ENCODE measurements around the gene GPR162. TPM values are rescaled to one million over a fixed set of nuclear protein-coding genes. Genes with fewer than 3 reads are reported as not detected.

Gene GPR162
- total and polyA plus RNA-seq, 2 donors from 2014 or later, result 5.0 to 9.8 TPM

DNA sequence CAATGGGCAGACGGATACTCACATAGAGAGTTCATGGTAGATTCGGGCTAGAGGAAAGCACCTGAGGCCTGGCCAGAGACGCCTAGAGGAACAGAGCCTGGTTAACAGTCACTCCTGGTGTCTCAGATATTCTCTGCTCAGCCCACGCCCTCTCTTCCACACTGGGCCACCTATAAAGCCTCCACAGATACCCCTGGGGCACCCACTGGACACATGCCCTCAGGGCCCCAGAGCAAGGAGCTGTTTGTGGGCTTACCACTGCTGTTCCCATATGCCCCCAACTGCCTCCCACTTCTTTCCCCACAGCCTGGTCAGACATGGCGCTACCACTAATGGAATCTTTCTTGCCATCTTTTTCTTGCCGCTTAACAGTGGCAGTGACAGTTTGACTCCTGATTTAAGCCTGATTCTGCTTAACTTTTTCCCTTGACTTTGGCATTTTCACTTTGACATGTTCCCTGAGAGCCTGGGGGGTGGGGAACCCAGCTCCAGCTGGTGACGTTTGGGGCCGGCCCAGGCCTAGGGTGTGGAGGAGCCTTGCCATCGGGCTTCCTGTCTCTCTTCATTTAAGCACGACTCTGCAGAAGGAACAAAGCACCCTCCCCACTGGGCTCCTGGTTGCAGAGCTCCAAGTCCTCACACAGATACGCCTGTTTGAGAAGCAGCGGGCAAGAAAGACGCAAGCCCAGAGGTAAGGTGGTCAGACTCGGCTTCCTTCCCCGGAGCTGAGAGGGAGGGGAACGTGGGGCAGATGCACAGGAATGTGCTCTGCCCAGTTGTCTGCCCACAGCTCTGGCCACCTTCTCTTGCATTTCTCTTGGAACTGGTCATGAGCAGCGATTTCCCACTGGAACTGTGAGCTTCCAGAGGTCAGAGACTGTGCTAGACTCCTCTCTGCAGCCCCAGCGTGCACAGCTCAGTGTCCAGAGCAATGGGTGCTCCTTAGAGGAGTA, 32.4 kb upstream of the GPR162 start, which contains the start of gene CD4:
CD4 (plus strand) TSS at position 557 of the 953 bp plus-strand sequence. CDS start 10,611 bp downstream, outside the sequence.
- no peak for TF ChIP-seq CTCF (IDR thresholded peaks at IDR 0.05; ENCODE audit: borderline replicate concordance, extremely low read depth, insufficient read depth)
- Histone ChIP-seq H3K4me1 (ENCODE audit: control insufficient read depth in 2 of 3, insufficient read depth in 2 of 3, low read depth in 1 of 3, low read length in 3 of 3) (peaks cover 0 to 4% (median 0%) of the 10 kb centered on the region in 3 donors), H3K9me3 (ENCODE audit: control insufficient read depth in 2 of 3, insufficient read depth in 1 of 3, low read length in 3 of 3) (no peaks in the 10 kb centered on the region), H3K27ac (ENCODE audit: low read depth in 2 of 2, low read length in 2 of 2) (peak within 1 kb of the TSS in 1 of 2 donors; percentile 2), H3K4me3 (ENCODE audit: low read length in 3 of 3) (peak within 1 kb of the TSS; percentile 14 to 65 (median 33)), H3K9ac (ENCODE audit: low read length in 3 of 3) (peak within 1 kb of the TSS in 1 of 3 donors; percentile 15), H3K36me3 (ENCODE audit: control insufficient read depth in 2 of 3, insufficient read depth in 3 of 3, low read length in 3 of 3) (no peaks in the 10 kb centered on the region), H3K27me3 (ENCODE audit: control insufficient read depth, insufficient read depth, low read length) (no peaks in the 10 kb centered on the region)
- intact Hi-C loops (cut with DNase I), result no loop called here
- FAIRE-seq (no peak), DNase-seq (peak in 3 of 5 donors; percentile 39 to 92 (median 57))

- DNase-seq (no peak), FAIRE-seq (no peak)
- no peak for TF ChIP-seq CTCF (IDR thresholded peaks at IDR 0.05; ENCODE audit: borderline replicate concordance, extremely low read depth, insufficient read depth)
- Histone ChIP-seq H3K27me3 (ENCODE audit: control insufficient read depth, insufficient read depth, low read length) (no peaks in the 10 kb centered on the region), H3K36me3 (ENCODE audit: control insufficient read depth in 2 of 3, insufficient read depth in 3 of 3, low read length in 3 of 3) (no peaks in the 10 kb centered on the region), H3K4me1 (ENCODE audit: control insufficient read depth in 2 of 3, insufficient read depth in 2 of 3, low read depth in 1 of 3, low read length in 3 of 3) (peaks cover 0 to 4% (median 0%) of the 10 kb centered on the region in 3 donors), H3K4me3 (ENCODE audit: low read length in 3 of 3) (peak overlapping the region in 1 of 3 donors; percentile 28), H3K9me3 (ENCODE audit: control insufficient read depth in 2 of 3, insufficient read depth in 1 of 3, low read length in 3 of 3) (no peaks in the 10 kb centered on the region), H3K27ac (ENCODE audit: low read depth in 2 of 2, low read length in 2 of 2) (no peak overlapping the region), H3K9ac (ENCODE audit: low read length in 3 of 3) (no peak overlapping the region)
- intact Hi-C loops (cut with DNase I), result no loop called here
Measured at GRCh38 chr12:6790496-6791150, 31.0 kb upstream of the GPR162 start.

GRCh38 chr12:6791931-6792520, 29.6 kb upstream of the GPR162 start:
- H3K27ac ChIP-seq (ENCODE audit: low read depth in 2 of 2, low read length in 2 of 2), result no peak overlapping the region
- TF ChIP-seq CTCF (IDR thresholded peaks at IDR 0.05; ENCODE audit: borderline replicate concordance, extremely low read depth, insufficient read depth), result no peak

More at GRCh38 chr12:6791931-6792520, 29.6 kb upstream of the GPR162 start:
- Histone ChIP-seq H3K9ac (ENCODE audit: low read length in 3 of 3) (no peak overlapping the region), H3K36me3 (ENCODE audit: control insufficient read depth in 2 of 3, insufficient read depth in 3 of 3, low read length in 3 of 3) (no peaks in the 10 kb centered on the region), H3K4me3 (ENCODE audit: low read length in 3 of 3) (peak overlapping the region in 1 of 3 donors; percentile 30), H3K9me3 (ENCODE audit: control insufficient read depth in 2 of 3, insufficient read depth in 1 of 3, low read length in 3 of 3) (no peaks in the 10 kb centered on the region), H3K4me1 (ENCODE audit: control insufficient read depth in 2 of 3, insufficient read depth in 2 of 3, low read depth in 1 of 3, low read length in 3 of 3) (peaks cover 0 to 4% (median 0%) of the 10 kb centered on the region in 3 donors), H3K27me3 (ENCODE audit: control insufficient read depth, insufficient read depth, low read length) (no peaks in the 10 kb centered on the region)
- DNase-seq (peak in 1 of 5 donors; percentile 40), FAIRE-seq (no peak)
- intact Hi-C loops (cut with DNase I), result no loop called here

Measured in kidney (tissue), 14 donors.